GM18873 (cell line): ENCODE results near the gene PML.

Source experiments
- ATAC-seq: cut with Tn5 transposase; IDR thresholded peaks from one replicate; pipeline ENCODE4 v1.9.1; 2021; ENCODE audit warnings: mild to moderate bottlenecking, moderate library complexity, moderate number of reproducible peaks; ENCODE audit not compliant: unreplicated experiment, low FRiP score

PML gene

GRCh38 chr15:73984208-73984979, 10.1 kb upstream of the PML start:
- ATAC-seq: no peak

- ATAC-seq: no peak
Observed at GRCh38 chr15:73985101-73985873, 9.2 kb upstream of the PML start.

GRCh38 chr15:73986055-73986775, 8.3 kb upstream of the PML start:
- no peak for ATAC-seq

- ATAC-seq: no peak
Observed at GRCh38 chr15:73986776-73987056, 7.8 kb upstream of the PML start.

GRCh38 chr15:73987250-73987649, 7.3 kb upstream of the PML start:
- ATAC-seq: no peak

- no peak for ATAC-seq
Observed at GRCh38 chr15:73987681-73988444, 6.7 kb upstream of the PML start.

GRCh38 chr15:73988445-73988969, 6.0 kb upstream of the PML start:
- no peak for ATAC-seq

GRCh38 chr15:73989001-73989798, 5.3 kb upstream of the PML start:
- no peak for ATAC-seq

GRCh38 chr15:73990250-73991005, 4.1 kb upstream of the PML start:
- ATAC-seq: no peak

- ATAC-seq: no peak
Observed at GRCh38 chr15:73991260-73991659, 3.3 kb upstream of the PML start.

GRCh38 chr15:73991726-73992593, 2.6 kb upstream of the PML start, which contains the start of gene STOML1:
STOML1 (minus strand) TSS chr15:73992295; CDS start chr15:73992223, 72 bp downstream.
- ATAC-seq: peak; percentile 55

GRCh38 chr15:73992594-73992898, 2.0 kb upstream of the PML start:
- ATAC-seq: no peak

- ATAC-seq: no peak
Observed at GRCh38 chr15:73993211-73993994, 1.1 kb upstream of the PML start.

- ATAC-seq: no peak
Observed at GRCh38 chr15:73994912-73995622, 551 bp downstream of the PML start.

- ATAC-seq: no peak
Observed at GRCh38 chr15:73996267-73996666, 1.8 kb downstream of the PML start.

GRCh38 chr15:73996939-73997338, 2.4 kb downstream of the PML start:
- ATAC-seq: no peak

GRCh38 chr15:73997986-73998385, 3.5 kb downstream of the PML start:
- no peak for ATAC-seq
